H1 (cell line): ENCODE results near the gene HLA-E. TPM values are rescaled to one million over a fixed set of nuclear protein-coding genes. Genes with fewer than 3 reads are reported as not detected.
"Not testable (repeated sequence)": the region's sequence is repeated elsewhere in the genome, so short reads cannot be mapped to it uniquely, and the experiment has no call there.

Source experiments
- CTCF ChIA-PET: fragments of 300-600 bp; sonication (Branson Sonifier 250); formaldehyde crosslinking; loops from one replicate; lab custom pipeline; 2021; ENCODE audit not compliant: partially characterized antibody; lab: Charles Lee
- POLR2A ChIA-PET: fragments of 300-600 bp; sonication (Branson Sonifier 250); formaldehyde crosslinking; loops from one replicate; lab custom pipeline; 2021; ENCODE audit warnings: inconsistent platforms; ENCODE audit not compliant: partially characterized antibody; lab: Charles Lee
- DNase-seq, 2 experiments: peaks; one replicate each; pipeline versions ENCODE4 v3.0.0 to v3.0.0-alpha.2; 2010 to 2022; ENCODE audit warnings: low spot score in 2 of 2, low read depth in 1 of 2, mixed read lengths in 1 of 2
- FAIRE-seq: peaks from 2 replicates; lab custom pipeline; 2011; peaks lifted over from hg19 to GRCh38; lab: Jason Lieb, UNC
- H2AFZ ChIP-seq: 2 replicates; pipeline ENCODE4 v1.8.1; 2012; ENCODE audit warnings: low read length, inconsistent platforms
- H2AK5ac ChIP-seq: 2 replicates; pipeline ENCODE4 v1.6.1; 2013; ENCODE audit warnings: low read depth, low read length
- H2BK120ac ChIP-seq: replicated peaks from 2 replicates; pipeline ENCODE3; 2013; ENCODE audit warnings: low read depth, low read length, inconsistent platforms
- H2BK12ac ChIP-seq: 2 replicates; pipeline ENCODE4 v1.6.1; 2013; ENCODE audit warnings: low read depth, low read length
- H2BK15ac ChIP-seq: 2 replicates; pipeline ENCODE4 v1.6.1; 2013; ENCODE audit warnings: low read length
- H2BK20ac ChIP-seq: 2 replicates; pipeline ENCODE4 v1.6.1; 2013; ENCODE audit warnings: low read length
- H2BK5ac ChIP-seq: 2 replicates; pipeline ENCODE4 v1.6.1; 2013; ENCODE audit warnings: low read depth, low read length
- H3K14ac ChIP-seq: 2 replicates; pipeline ENCODE4 v1.6.1; 2013; ENCODE audit warnings: inconsistent platforms; ENCODE audit not compliant: insufficient read length
- H3K18ac ChIP-seq: 2 replicates; pipeline ENCODE4 v1.6.1; 2013; ENCODE audit warnings: low read length; ENCODE audit errors: extremely low read depth
- H3K23ac ChIP-seq: 2 replicates; pipeline ENCODE4 v1.6.1; 2013; ENCODE audit warnings: inconsistent platforms; ENCODE audit not compliant: insufficient read length
- H3K23me2 ChIP-seq: 2 replicates; pipeline ENCODE4 v1.6.1; 2013; ENCODE audit warnings: low read depth, low read length
- H3K27ac ChIP-seq: 2 replicates; pipeline ENCODE4 v1.6.1; 2011; ENCODE audit warnings: low read depth, low read length, inconsistent platforms
- H3K27me3 ChIP-seq, 4 experiments: replicated peaks in 1 of 4; 1 replicate in 1 of 4; 2 replicates in 3 of 4; pipeline versions ENCODE4 v1.6.1 to v1.8.1; 2011 to 2013; ENCODE audit warnings: low read length in 3 of 4, mild to moderate bottlenecking in 3 of 4, inconsistent platforms in 2 of 4, mixed read lengths in 2 of 4, moderate library complexity in 1 of 4; ENCODE audit not compliant: control insufficient read depth in 3 of 4, insufficient read depth in 3 of 4; ENCODE audit errors: extremely low read depth in 1 of 4
- H3K36me3 ChIP-seq, 4 experiments: 2 replicates each; pipeline versions ENCODE4 v1.6.1 to v1.8.1; 2011 to 2013; ENCODE audit warnings: mild to moderate bottlenecking in 4 of 4, low read length in 3 of 4, moderate library complexity in 2 of 4, control low read depth in 1 of 4, inconsistent platforms in 1 of 4; ENCODE audit not compliant: insufficient read depth in 4 of 4, control insufficient read depth in 2 of 4
- H3K4ac ChIP-seq: replicated peaks from 2 replicates; pipeline ENCODE3; 2013; ENCODE audit warnings: low read length, low read depth, mixed read lengths, inconsistent platforms; ENCODE audit not compliant: insufficient read length
- H3K4me1 ChIP-seq, 4 experiments: replicated peaks in 1 of 4; 1 replicate in 1 of 4; 2 replicates in 3 of 4; pipeline versions ENCODE4 v1.6.1 to v1.8.1; 2011 to 2013; ENCODE audit warnings: low read length in 3 of 4, inconsistent platforms in 2 of 4, mixed read lengths in 1 of 4; ENCODE audit not compliant: insufficient read depth in 4 of 4, control insufficient read depth in 3 of 4
- H3K4me2 ChIP-seq, 2 experiments: 2 replicates each; pipeline versions ENCODE4 v1.6.1 to v1.8.1; 2011 to 2013; ENCODE audit warnings: low read depth in 2 of 2, low read length in 2 of 2, control low read depth in 1 of 2, inconsistent platforms in 1 of 2, mild to moderate bottlenecking in 1 of 2; ENCODE audit not compliant: insufficient read depth in 1 of 2
- H3K4me3 ChIP-seq, 4 experiments: fragments of 200-600, 300-600 bp in 1 of 4; sonication (generic), shearing (Covaris generic), sonication (Bioruptor Twin) in 1 of 4; 2 replicates each; pipeline versions ENCODE4 v1.5.1 to v1.8.1; 2011 to 2016; ENCODE audit warnings: low read length in 4 of 4, low read depth in 3 of 4, control low read depth in 2 of 4, inconsistent platforms in 2 of 4, mild to moderate bottlenecking in 2 of 4, mixed read lengths in 1 of 4, moderate library complexity in 1 of 4; ENCODE audit not compliant: insufficient read depth in 2 of 4; ENCODE audit errors: extremely low read depth in 1 of 4
- H3K56ac ChIP-seq: replicated peaks from 2 replicates; pipeline ENCODE3; 2013; ENCODE audit warnings: low read depth, mild to moderate bottlenecking, mixed read lengths, low read length, inconsistent platforms; ENCODE audit not compliant: insufficient read length
- H3K79me1 ChIP-seq: 2 replicates; pipeline ENCODE4 v1.6.1; 2013; ENCODE audit warnings: low read depth, low read length, control low read depth
- H3K79me2 ChIP-seq, 2 experiments: 2 replicates each; pipeline versions ENCODE4 v1.6.1 to v1.8.1; 2012 to 2013; ENCODE audit warnings: low read length in 2 of 2, mild to moderate bottlenecking in 2 of 2, inconsistent platforms in 1 of 2; ENCODE audit not compliant: insufficient read depth in 2 of 2, control insufficient read depth in 1 of 2
- H3K9ac ChIP-seq, 4 experiments: replicated peaks in 1 of 4; 1 replicate in 1 of 4; 2 replicates in 3 of 4; pipeline versions ENCODE4 v1.6.1 to v1.8.1; 2011 to 2013; ENCODE audit warnings: low read depth in 3 of 4, low read length in 3 of 4, control low read depth in 2 of 4, mild to moderate bottlenecking in 2 of 4, moderate library complexity in 2 of 4, inconsistent platforms in 1 of 4; ENCODE audit errors: extremely low read depth in 1 of 4
- H3K9me3 ChIP-seq, 2 experiments: 2 replicates each; pipeline versions ENCODE4 v1.6.1 to v1.8.1; 2012 to 2013; ENCODE audit warnings: mild to moderate bottlenecking in 2 of 2, moderate library complexity in 2 of 2, control low read depth in 1 of 2, inconsistent platforms in 1 of 2, low read depth in 1 of 2, low read length in 1 of 2, mixed read lengths in 1 of 2; ENCODE audit not compliant: insufficient read depth in 2 of 2
- H4K20me1 ChIP-seq, 2 experiments: replicated peaks in 1 of 2; 2 replicates each; pipeline versions ENCODE3 to v1.8.1; 2011 to 2013; ENCODE audit warnings: inconsistent platforms in 2 of 2, low read length in 2 of 2, mild to moderate bottlenecking in 1 of 2; ENCODE audit not compliant: insufficient read depth in 2 of 2, control insufficient read depth in 1 of 2
- H4K5ac ChIP-seq: 2 replicates; pipeline ENCODE4 v1.6.1; 2013; ENCODE audit warnings: low read length, low read depth, mixed read lengths, inconsistent platforms; ENCODE audit not compliant: insufficient read length
- H4K8ac ChIP-seq: 2 replicates; pipeline ENCODE4 v1.8.0; 2013; ENCODE audit warnings: mild to moderate bottlenecking, moderate library complexity, low read length, inconsistent platforms; ENCODE audit not compliant: insufficient read depth; ENCODE audit errors: extremely low read depth
- H4K91ac ChIP-seq: replicated peaks from 2 replicates; pipeline ENCODE3; 2013; ENCODE audit warnings: low read length, mixed read lengths, inconsistent platforms; ENCODE audit not compliant: insufficient read length
- WGBS, 2 experiments: shearing (Covaris generic) in 1 of 2; methylation state at CpG; one replicate each; pipeline versions ENCODE4 v1.1.6 to v1.1.7; 2013 to 2015; ENCODE audit warnings: low lambda C conversion rate in 2 of 2, mixed read lengths in 2 of 2, inconsistent platforms in 1 of 2, low coverage in 1 of 2, missing lambda C conversion rate in 1 of 2; ENCODE audit not compliant: insufficient replicate concordance in 2 of 2, insufficient coverage in 1 of 2, insufficient read length in 1 of 2; ENCODE audit errors: extremely low coverage in 1 of 2, missing lambda C conversion rate in 1 of 2; 5-methylcytosine and 5-hydroxymethylcytosine counted together
- polyA plus RNA-seq, 7 experiments: library from polyadenylated mRNA; depleted of rRNA in 3 of 7; stranded (reverse) in 5 of 7; unstranded in 2 of 7; fragments of >200 nt in 5 of 7; fragments of 200-250 nt in 2 of 7; gene quantifications; 1 replicate in 5 of 7; 2 replicates in 1 of 7; 4 replicates in 1 of 7; pipeline versions ENCODE4 v1.2.1 to v1.2.3, GENCODE V29; 2011 to 2013; ENCODE audit warnings: missing spikeins in 2 of 7, mixed read lengths in 2 of 7
- total RNA-seq: library from RNA; stranded (reverse); fragmentation: NEBNext Ultra II Directional; extraction: Animal tissue kit (Norgen Biotek cat#: 25700); gene quantifications from 2 replicates; pipeline ENCODE4 v1.2.1, GENCODE V29; 2021

HLA-E gene
- total and polyA plus RNA-seq, 2 of the 8 experiments (the other 6 are each of a cell fraction or from before 2014, with no cell fraction given), result 20.2 to 28.0 TPM

DNA sequence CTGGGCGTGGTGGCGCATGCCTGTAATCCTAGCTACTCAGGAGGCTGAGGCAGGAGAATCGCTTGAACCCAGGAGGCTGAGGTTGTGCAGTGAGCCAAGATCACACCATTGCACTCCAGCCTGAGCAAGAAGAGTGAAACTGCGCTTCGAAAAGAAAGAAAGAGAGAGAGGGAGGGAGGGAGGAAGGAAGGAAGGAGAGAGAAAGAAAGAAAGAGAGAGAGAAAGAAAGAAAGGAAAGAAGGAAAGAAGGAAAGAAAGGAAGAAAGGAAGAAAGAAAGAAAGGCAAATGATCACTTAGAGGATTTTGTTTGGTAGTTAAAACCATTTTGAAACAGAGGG, 7.9 kb downstream of the HLA-E start:
- H2BK5ac ChIP-seq, H3K79me1 ChIP-seq, H2BK12ac ChIP-seq, H4K5ac ChIP-seq, H2BK120ac ChIP-seq, H2AFZ ChIP-seq, H3K9ac ChIP-seq, H4K91ac ChIP-seq, H3K4me1 ChIP-seq, H4K8ac ChIP-seq, DNase-seq, H3K79me2 ChIP-seq, H2AK5ac ChIP-seq, H3K4me3 ChIP-seq, H3K36me3 ChIP-seq, H3K27ac ChIP-seq, H4K20me1 ChIP-seq, H3K56ac ChIP-seq, FAIRE-seq, H3K9me3 ChIP-seq, H3K14ac ChIP-seq, H2BK15ac ChIP-seq, H3K23ac ChIP-seq, H3K4me2 ChIP-seq, H2BK20ac ChIP-seq, H3K23me2 ChIP-seq, H3K27me3 ChIP-seq, H3K18ac ChIP-seq, POLR2A ChIA-PET, H3K4ac ChIP-seq: not testable (repeated sequence)
- CTCF ChIA-PET, result interaction anchor here (0.7 to 2.9 kb wide), 2 partner anchors 14 to 52 kb away, joined by 3 to 9 read pairs; no protein-coding TSS in a partner anchor
- WGBS, 2 experiments, result 62% methylated on average over 3 of the region's 5 CpGs; no CpG with 5 or more reads in 1 of the 2 experiments
